Caco-2 (cell line): ENCODE measurements around the gene ZNF277. TPM values are rescaled to one million over a fixed set of nuclear protein-coding genes. Genes with fewer than 3 reads are reported as not detected.

Experiments
- BruUV-seq: library from RNA; stranded (reverse); fragments of 400-500 nt; replicated peaks from 2 replicates; lab custom pipeline; 2021; lab: Mats Ljungman, UMichigan
- CTCF ChIA-PET: fragments of 300-600 bp; sonication (Branson Sonifier 250); formaldehyde crosslinking; loops from one replicate; lab custom pipeline; 2022; ENCODE audit warnings: antibody characterized with exemption; lab: Charles Lee
- POLR2A ChIA-PET: fragments of 300-600 bp; sonication (Branson Sonifier 250); formaldehyde crosslinking; loops from one replicate; lab custom pipeline; 2022; ENCODE audit warnings: antibody characterized with exemption; lab: Charles Lee
- DNase-seq, 2 experiments: peaks; one replicate each; pipeline versions ENCODE4 v3.0.0 to v3.0.0-alpha.2; 2020 to 2022
- H3K27me3 ChIP-seq: replicated peaks from 2 replicates; pipeline ENCODE4 v1.6.0; 2011; ENCODE audit warnings: low read length; ENCODE audit not compliant: control insufficient read depth, insufficient read depth
- H3K36me3 ChIP-seq: 2 replicates; pipeline ENCODE4 v1.5.1; 2011; ENCODE audit warnings: low read length; ENCODE audit not compliant: control insufficient read depth, insufficient read depth
- H3K4me1 ChIP-seq: fragments of 250-450 bp; sonication (Bioruptor Pico); 2 replicates; pipeline ENCODE4 v1.5.1; 2020; ENCODE audit warnings: mild to moderate bottlenecking
- H3K4me3 ChIP-seq: 2 replicates; pipeline ENCODE4 v1.5.1; 2011; ENCODE audit warnings: low read depth, mild to moderate bottlenecking, control low read depth, low read length
- H3K9me3 ChIP-seq: fragments of 250-450 bp; sonication (Bioruptor Pico); 2 replicates; pipeline ENCODE4 v1.5.1; 2020; ENCODE audit warnings: mild to moderate bottlenecking, moderate library complexity
- H3K27ac Mint-ChIP-seq: one replicate; pipeline ENCODE4 v1.8.0; 2022; ENCODE audit warnings: mixed read lengths; ENCODE audit not compliant: unreplicated experiment
- H3K27me3 Mint-ChIP-seq: one replicate; pipeline ENCODE4 v1.8.0; 2022; ENCODE audit warnings: mixed read lengths; ENCODE audit not compliant: insufficient read depth, unreplicated experiment
- H3K36me3 Mint-ChIP-seq: one replicate; pipeline ENCODE4 v1.8.0; 2022; ENCODE audit warnings: mild to moderate bottlenecking, mixed read lengths; ENCODE audit not compliant: insufficient read depth, unreplicated experiment
- H3K4me1 Mint-ChIP-seq: one replicate; pipeline ENCODE4 v1.8.0; 2022; ENCODE audit warnings: low read depth, mixed read lengths; ENCODE audit not compliant: unreplicated experiment
- H3K4me3 Mint-ChIP-seq: one replicate; pipeline ENCODE4 v1.8.0; 2022; ENCODE audit warnings: mild to moderate bottlenecking, moderate library complexity, mixed read lengths; ENCODE audit not compliant: unreplicated experiment
- H3K9me3 Mint-ChIP-seq: one replicate; pipeline ENCODE4 v1.8.0; 2022; ENCODE audit warnings: mixed read lengths; ENCODE audit not compliant: unreplicated experiment
- intact Hi-C: fragments of 100-400 bp; cut with micrococcal nuclease; formaldehyde crosslinking; loops from one replicate; pipeline ENCODE4 v1.10.0; 2022; ENCODE audit not compliant: unreplicated experiment
- total RNA-seq: library from RNA; stranded (reverse); gene quantifications from 2 replicates; pipeline ENCODE4 v1.2.3, GENCODE V29; 2022
- TF ChIP-seq, protein P1 (sequence below), 2 experiments: fragments of 200-600 bp in 1 of 2; IDR thresholded peaks; 1 replicate in 1 of 2; 2 replicates in 1 of 2; pipeline versions ENCODE4 v1.5.1 to v1.8.0; 2011 to 2022; ENCODE audit warnings: antibody characterized with exemption in 1 of 2, control low read depth in 1 of 2, inconsistent platforms in 1 of 2, low read depth in 1 of 2, low read length in 1 of 2, mild to moderate bottlenecking in 1 of 2, moderate library complexity in 1 of 2; ENCODE audit not compliant: insufficient read depth in 1 of 2, severe bottlenecking in 1 of 2, unreplicated experiment in 1 of 2

Gene ZNF277
- total RNA-seq, 1 experiment from 2014 or later = 22.8 TPM

GRCh38 chr7:112203365-112203739 lies 3.1 kb upstream of the ZNF277 start:
- no TSS peak for BruUV-seq

DNA sequence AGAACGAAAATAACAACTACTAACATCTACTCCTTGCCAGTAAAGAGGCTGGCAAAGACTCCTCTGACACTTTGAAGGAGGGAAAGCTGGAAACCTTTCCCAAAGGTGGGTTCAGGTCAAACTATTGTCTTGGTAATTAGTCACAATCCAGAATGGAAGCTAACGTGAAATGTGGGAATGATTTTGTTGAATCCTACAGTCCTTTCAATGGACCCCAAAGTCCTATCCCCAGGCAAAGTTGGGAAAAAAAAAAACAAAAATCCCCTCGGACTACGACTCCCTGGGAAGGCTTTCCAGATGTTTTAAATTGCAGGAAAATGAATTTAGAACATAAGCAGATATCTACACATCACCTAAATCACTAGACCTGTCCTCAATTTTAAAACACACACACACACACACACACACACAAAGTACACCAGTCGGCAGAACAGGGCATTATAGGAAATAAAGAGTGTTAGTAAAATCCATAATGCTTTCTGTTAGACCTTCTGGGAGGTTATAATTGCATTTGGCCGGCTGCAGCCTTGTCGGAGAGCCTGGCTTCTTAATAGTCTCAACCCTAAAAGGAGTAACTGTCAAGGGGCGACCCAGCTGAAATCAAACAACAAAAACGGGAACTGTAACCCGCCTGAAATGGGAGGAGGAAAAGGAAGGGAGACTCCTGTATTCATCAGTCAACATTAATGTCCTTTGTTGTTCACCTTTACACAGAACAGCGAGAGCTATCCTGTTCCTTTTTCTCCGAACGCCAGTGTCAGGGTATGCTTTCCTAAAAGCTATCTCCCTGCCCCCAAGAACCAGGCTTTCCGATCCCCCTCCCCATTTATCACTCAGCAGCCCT lies 1.8 kb upstream of the ZNF277 start:
- Histone ChIP-seq H3K36me3 (no peaks in the 10 kb centered on the region), H3K4me3 (peak overlapping the region; percentile 91), H3K4me1 (no peaks in the 10 kb centered on the region), H3K27me3 (no peaks in the 10 kb centered on the region), H3K9me3 (no peaks in the 10 kb centered on the region)
- no peak for DNase-seq
- Mint-ChIP-seq H3K4me1 (peaks cover 10% of the 10 kb centered on the region), H3K4me3 (peak overlapping the region; percentile 97), H3K9me3 (no peaks in the 10 kb centered on the region), H3K27ac (peak overlapping the region; percentile 37), H3K27me3 (peaks cover 15% of the 10 kb centered on the region), H3K36me3 (peaks cover 16% of the 10 kb centered on the region)
- ChIA-PET POLR2A (interaction anchor here (1.3 kb wide), 1 partner anchor 246 kb away, joined by 8 read pairs; the partner anchor contains the start of gene IFRD1), CTCF (no interaction called here)
- intact Hi-C loops = loop anchor here (5.0 kb wide), 2 partner anchors 42 to 147 kb away; no protein-coding TSS in a partner anchor
- TF ChIP-seq, protein P1, sequence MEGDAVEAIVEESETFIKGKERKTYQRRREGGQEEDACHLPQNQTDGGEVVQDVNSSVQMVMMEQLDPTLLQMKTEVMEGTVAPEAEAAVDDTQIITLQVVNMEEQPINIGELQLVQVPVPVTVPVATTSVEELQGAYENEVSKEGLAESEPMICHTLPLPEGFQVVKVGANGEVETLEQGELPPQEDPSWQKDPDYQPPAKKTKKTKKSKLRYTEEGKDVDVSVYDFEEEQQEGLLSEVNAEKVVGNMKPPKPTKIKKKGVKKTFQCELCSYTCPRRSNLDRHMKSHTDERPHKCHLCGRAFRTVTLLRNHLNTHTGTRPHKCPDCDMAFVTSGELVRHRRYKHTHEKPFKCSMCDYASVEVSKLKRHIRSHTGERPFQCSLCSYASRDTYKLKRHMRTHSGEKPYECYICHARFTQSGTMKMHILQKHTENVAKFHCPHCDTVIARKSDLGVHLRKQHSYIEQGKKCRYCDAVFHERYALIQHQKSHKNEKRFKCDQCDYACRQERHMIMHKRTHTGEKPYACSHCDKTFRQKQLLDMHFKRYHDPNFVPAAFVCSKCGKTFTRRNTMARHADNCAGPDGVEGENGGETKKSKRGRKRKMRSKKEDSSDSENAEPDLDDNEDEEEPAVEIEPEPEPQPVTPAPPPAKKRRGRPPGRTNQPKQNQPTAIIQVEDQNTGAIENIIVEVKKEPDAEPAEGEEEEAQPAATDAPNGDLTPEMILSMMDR (IDR thresholded peaks at IDR 0.05; ENCODE audit: insufficient read depth in 1 of 2, low read depth in 1 of 2, low read length in 1 of 2, severe bottlenecking in 1 of 2, unreplicated experiment in 1 of 2) = no peak
- BruUV-seq = TSS peak; percentile 34

More at GRCh38 chr7:112203365-112203739, 3.1 kb upstream of the ZNF277 start:
- intact Hi-C loops = no loop called here
- no peaks in the 10 kb centered on the region for H3K4me1 ChIP-seq
- no peak overlapping the region for H3K4me3 Mint-ChIP-seq
- peaks cover 10% of the 10 kb centered on the region for H3K4me1 Mint-ChIP-seq
- peaks cover 16% of the 10 kb centered on the region for H3K36me3 Mint-ChIP-seq
- ChIA-PET CTCF (no interaction called here), POLR2A (no interaction called here)
- TF ChIP-seq, protein P1 (IDR thresholded peaks at IDR 0.05; ENCODE audit: insufficient read depth in 1 of 2, low read depth in 1 of 2, low read length in 1 of 2, severe bottlenecking in 1 of 2, unreplicated experiment in 1 of 2) = no peak
- H3K27me3 Mint-ChIP-seq = peaks cover 16% of the 10 kb centered on the region
- no peaks in the 10 kb centered on the region for H3K27me3 ChIP-seq
- no peaks in the 10 kb centered on the region for H3K36me3 ChIP-seq
- no peaks in the 10 kb centered on the region for H3K9me3 Mint-ChIP-seq
- H3K4me3 ChIP-seq = no peak overlapping the region
- no peak overlapping the region for H3K27ac Mint-ChIP-seq
- DNase-seq = no peak
- no peaks in the 10 kb centered on the region for H3K9me3 ChIP-seq

- no TSS peak for BruUV-seq
- TF ChIP-seq, protein P1 (IDR thresholded peaks at IDR 0.05; ENCODE audit: insufficient read depth in 1 of 2, low read depth in 1 of 2, low read length in 1 of 2, severe bottlenecking in 1 of 2, unreplicated experiment in 1 of 2) = no peak
- intact Hi-C loops = loop anchor here (2.0 to 5.0 kb wide), 5 partner anchors 43 to 459 kb away; no protein-coding TSS in a partner anchor
- Mint-ChIP-seq H3K27ac (no peak overlapping the region), H3K4me3 (peak overlapping the region; percentile 97), H3K9me3 (no peaks in the 10 kb centered on the region), H3K4me1 (peaks cover 10% of the 10 kb centered on the region), H3K27me3 (peaks cover 11% of the 10 kb centered on the region), H3K36me3 (peaks cover 16% of the 10 kb centered on the region)
- Histone ChIP-seq H3K27me3 (no peaks in the 10 kb centered on the region), H3K9me3 (no peaks in the 10 kb centered on the region), H3K4me1 (peaks cover under 1% of the 10 kb centered on the region; the same call in 1 of the 2 replicates), H3K4me3 (peak overlapping the region; percentile 91), H3K36me3 (no peaks in the 10 kb centered on the region)
- peak; percentile 47 to 63 for DNase-seq
- ChIA-PET POLR2A (interaction anchor here (1.3 kb wide), 1 partner anchor 245 kb away, joined by 8 read pairs; the partner anchor contains the start of gene IFRD1), CTCF (no interaction called here)
Observed at GRCh38 chr7:112205343-112206237, 905 bp upstream of the ZNF277 start.
